Activated T-cell treated with anti-CD3 and anti-CD28 coated beads, Interleukin-2, amount 50 U/mL, for 24 hours (primary cell): ENCODE results near the gene NDUFS7.

Source experiments
- DNase-seq: peaks from one replicate; pipeline ENCODE4 v3.0.0-alpha.2; 2020
- H3K27ac Mint-ChIP-seq: 2 replicates; pipeline ENCODE4 v1.8.0; 2020; ENCODE audit warnings: mild to moderate bottlenecking, mixed read lengths
- H3K27me3 Mint-ChIP-seq: 2 replicates; pipeline ENCODE4 v1.8.0; 2020; ENCODE audit warnings: mixed read lengths
- H3K36me3 Mint-ChIP-seq: 2 replicates; pipeline ENCODE4 v1.8.0; 2020; ENCODE audit warnings: low read depth, mixed read lengths
- H3K4me1 Mint-ChIP-seq: 2 replicates; pipeline ENCODE4 v1.8.0; 2020; ENCODE audit warnings: low read depth, mixed read lengths
- H3K4me3 Mint-ChIP-seq: 2 replicates; pipeline ENCODE4 v1.8.0; 2020; ENCODE audit warnings: mild to moderate bottlenecking, moderate library complexity, mixed read lengths
- H3K9me3 Mint-ChIP-seq: 2 replicates; pipeline ENCODE4 v1.8.0; 2020; ENCODE audit warnings: mixed read lengths

NDUFS7 gene

DNA sequence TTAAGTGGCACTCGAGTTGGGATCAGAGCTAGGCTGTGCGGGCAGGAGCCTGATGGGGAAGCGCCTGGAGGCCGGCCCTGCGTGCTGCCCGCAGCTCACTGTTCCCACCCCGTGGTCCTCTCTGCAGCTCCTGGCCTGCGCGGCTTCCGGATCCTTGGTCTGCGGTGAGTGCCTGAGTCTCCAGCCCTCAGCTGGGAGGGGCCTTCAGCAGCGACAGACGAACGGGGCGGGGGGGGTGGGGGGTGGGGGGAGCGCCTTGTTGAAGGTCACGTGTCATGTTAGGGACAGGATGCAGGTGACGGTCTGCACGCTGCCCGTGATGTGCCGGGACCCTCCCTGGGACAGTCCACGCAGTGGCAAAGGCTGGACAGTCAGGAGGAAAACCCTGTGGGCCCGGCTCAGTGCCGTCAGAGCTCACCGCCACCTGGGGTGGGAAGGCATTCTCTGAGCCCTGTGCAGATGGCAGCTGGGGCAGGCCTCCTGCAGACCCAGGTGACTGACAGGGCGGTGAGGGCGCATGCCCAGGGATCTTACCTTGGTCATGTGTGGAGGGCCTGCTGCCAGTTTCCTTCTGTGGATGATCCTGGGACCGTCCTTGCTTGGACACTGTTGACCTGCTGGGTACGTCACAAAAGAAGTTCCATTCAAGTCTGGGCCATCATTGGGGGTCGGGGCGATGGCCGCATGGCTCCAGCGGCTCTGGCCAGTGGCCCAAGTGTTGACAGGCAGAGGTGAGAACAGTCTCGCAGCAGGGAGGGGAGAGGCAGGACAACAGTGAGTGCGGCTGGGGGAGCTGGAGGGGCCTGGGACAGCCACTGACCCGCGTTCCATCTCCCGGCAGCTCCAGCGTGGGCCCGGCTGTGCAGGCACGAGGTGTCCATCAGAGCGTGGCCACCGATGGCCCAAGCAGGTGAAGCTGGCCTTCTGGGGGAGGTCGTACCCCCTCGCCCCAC is 4.3 kb downstream of the NDUFS7 start:
- H3K9me3 Mint-ChIP-seq = no peaks in the 10 kb centered on the region
- H3K36me3 Mint-ChIP-seq = peaks cover 66% of the 10 kb centered on the region
- H3K4me1 Mint-ChIP-seq = peaks cover 25% of the 10 kb centered on the region
- H3K27ac Mint-ChIP-seq = no peak overlapping the region
- DNase-seq = no peak
- no peak overlapping the region for H3K4me3 Mint-ChIP-seq
- H3K27me3 Mint-ChIP-seq = peaks cover 3% of the 10 kb centered on the region

DNA sequence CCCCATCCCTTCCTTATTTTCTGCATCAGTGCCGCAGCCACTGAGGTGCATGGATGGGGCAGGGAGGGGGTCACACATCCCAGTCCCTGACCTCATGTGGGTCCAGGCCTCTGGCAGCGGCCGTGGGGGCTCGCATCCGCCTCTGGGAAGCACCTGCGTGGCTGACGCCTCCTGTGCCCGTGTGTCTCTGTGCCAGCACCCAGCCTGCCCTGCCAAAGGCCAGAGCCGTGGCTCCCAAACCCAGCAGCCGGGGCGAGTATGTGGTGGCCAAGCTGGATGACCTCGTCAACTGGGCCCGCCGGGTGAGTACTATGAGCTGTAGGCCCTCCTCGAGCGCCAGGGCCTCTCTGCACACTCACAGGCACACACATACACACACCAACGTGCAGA is 4.9 kb downstream of the NDUFS7 start:
- Mint-ChIP-seq H3K4me3 (no peak overlapping the region), H3K27me3 (no peaks in the 10 kb centered on the region)

DNA sequence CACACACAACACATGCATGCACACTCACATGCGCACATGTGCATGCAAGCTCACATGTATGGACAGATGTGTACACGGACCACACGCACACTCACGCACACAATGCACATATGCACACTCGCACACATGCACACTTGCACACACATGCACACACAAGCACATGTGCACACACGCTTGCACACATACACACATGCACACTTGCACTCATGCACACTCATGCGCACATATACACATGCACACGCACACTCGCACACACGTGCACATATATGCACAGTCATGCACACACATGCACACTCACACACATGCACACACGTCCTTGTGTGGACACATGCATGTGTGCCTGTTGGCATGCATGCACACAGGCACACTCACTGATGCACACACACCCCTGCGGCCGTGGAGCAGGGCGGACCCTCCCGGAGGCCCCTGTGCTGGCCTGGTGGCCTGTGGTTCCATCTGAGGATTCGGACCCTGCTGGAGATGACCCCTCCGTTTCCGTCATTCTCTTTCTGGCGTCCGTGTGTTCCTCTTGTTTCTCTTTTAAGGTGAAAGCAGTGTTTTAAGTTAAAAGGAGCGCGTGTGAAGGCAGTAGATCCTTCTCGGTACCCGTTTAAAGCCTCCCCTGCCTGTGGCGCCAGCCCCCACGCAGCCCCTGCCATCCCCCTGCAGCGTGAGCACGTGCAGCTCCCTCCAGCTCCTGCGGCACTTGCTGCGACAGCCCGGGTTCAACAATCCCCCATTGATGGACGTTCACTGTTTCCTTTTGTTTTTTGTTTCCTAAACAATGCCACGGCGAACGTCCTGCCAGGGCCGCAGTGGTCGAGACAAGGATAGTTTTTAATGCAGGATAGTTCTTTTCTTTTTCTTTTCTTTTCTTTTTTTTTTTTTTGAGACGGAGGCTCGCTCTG is 5.6 kb downstream of the NDUFS7 start:
- Mint-ChIP-seq H3K4me1 (peaks cover 18% of the 10 kb centered on the region), H3K4me3 (no peak overlapping the region), H3K36me3 (peaks cover 71% of the 10 kb centered on the region), H3K27me3 (no peaks in the 10 kb centered on the region), H3K9me3 (no peaks in the 10 kb centered on the region), H3K27ac (no peak overlapping the region)
- no peak for DNase-seq

More for the DNA sequence above, 4.9 kb downstream of the NDUFS7 start:
- Mint-ChIP-seq H3K36me3 (peaks cover 69% of the 10 kb centered on the region), H3K27ac (no peak overlapping the region), H3K9me3 (no peaks in the 10 kb centered on the region), H3K4me1 (peaks cover 19% of the 10 kb centered on the region)
- no peak for DNase-seq

DNA sequence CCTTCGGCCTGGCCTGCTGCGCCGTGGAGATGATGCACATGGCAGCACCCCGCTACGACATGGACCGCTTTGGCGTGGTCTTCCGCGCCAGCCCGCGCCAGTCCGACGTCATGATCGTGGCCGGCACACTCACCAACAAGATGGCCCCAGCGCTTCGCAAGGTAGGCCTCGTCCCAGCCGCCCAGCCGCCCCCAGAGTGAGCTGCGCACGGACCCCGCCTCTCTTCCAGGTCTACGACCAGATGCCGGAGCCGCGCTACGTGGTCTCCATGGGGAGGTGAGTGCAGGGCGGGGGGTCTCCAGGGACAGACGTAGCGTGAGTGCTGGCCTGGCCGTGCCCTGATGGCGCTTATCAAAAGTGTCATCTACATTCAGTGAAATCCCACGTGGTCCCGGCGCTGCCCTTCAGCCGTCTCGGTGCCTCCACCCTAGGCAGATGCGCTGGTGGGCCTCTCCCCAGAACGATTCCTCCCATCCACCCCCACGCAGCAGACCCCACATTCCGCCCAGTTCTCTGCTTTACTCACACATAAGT is 7.2 kb downstream of the NDUFS7 start:
- H3K36me3 Mint-ChIP-seq = peaks cover 70% of the 10 kb centered on the region
- no peaks in the 10 kb centered on the region for H3K27me3 Mint-ChIP-seq
- H3K4me1 Mint-ChIP-seq = peaks cover 8% of the 10 kb centered on the region
- H3K4me3 Mint-ChIP-seq = no peak overlapping the region
- DNase-seq = no peak
- no peaks in the 10 kb centered on the region for H3K9me3 Mint-ChIP-seq
- H3K27ac Mint-ChIP-seq = no peak overlapping the region

DNA sequence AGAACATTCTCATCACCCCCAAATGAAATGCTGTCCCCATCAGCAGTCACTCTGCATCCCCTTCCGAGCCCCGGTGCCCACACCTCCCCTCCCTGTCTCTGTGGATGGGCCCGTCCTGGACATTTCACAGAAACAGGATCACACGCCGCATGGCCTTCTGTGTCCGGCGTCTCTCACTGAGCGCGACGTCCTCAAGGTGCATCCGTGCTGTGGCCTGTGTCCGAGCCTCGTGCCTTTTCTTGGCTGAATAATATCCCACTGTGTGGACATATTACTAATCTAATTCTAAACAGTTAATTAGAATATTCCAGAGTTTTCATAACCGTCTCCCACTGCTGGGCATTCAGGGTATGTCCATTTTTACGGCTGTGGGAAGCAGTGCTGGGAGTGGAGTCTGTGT is 8.7 kb downstream of the NDUFS7 start:
- DNase-seq = no peak
- no peaks in the 10 kb centered on the region for H3K9me3 Mint-ChIP-seq
- H3K27me3 Mint-ChIP-seq = no peaks in the 10 kb centered on the region
- peaks cover 61% of the 10 kb centered on the region for H3K36me3 Mint-ChIP-seq
- H3K27ac Mint-ChIP-seq = peak overlapping the region; percentile 33
- peaks cover 6% of the 10 kb centered on the region for H3K4me1 Mint-ChIP-seq
- H3K4me3 Mint-ChIP-seq = no peak overlapping the region

DNA sequence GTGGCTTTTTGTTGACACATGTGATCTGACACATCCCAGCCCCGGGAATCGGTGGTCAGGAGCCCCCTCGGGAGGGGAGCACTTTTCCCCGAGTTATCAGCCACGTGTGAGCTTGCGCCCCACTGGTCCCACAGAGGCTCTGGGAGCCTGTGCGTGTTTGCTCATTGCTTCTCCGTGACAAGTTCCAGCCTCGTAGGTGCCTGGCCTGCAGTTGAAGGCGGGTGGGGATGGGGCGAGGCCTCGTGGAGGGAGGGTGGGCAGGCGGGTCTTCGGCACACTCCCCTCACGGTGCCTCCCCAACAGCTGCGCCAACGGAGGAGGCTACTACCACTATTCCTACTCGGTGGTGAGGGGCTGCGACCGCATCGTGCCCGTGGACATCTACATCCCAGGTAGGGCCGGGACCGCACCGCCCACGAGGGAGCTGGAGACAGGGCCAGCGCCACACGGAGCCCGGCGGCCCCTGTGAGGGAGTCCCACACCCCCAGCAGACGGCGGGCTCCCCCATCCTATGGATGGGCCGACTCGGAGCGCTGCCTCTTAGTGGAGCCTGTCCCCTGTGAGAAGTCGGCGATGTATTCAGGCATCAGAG is 9.3 kb downstream of the NDUFS7 start:
- Mint-ChIP-seq H3K4me3 (no peak overlapping the region), H3K36me3 (peaks cover 61% of the 10 kb centered on the region), H3K27me3 (no peaks in the 10 kb centered on the region), H3K9me3 (no peaks in the 10 kb centered on the region), H3K27ac (no peak overlapping the region), H3K4me1 (peaks cover 6% of the 10 kb centered on the region)
- no peak for DNase-seq

DNA sequence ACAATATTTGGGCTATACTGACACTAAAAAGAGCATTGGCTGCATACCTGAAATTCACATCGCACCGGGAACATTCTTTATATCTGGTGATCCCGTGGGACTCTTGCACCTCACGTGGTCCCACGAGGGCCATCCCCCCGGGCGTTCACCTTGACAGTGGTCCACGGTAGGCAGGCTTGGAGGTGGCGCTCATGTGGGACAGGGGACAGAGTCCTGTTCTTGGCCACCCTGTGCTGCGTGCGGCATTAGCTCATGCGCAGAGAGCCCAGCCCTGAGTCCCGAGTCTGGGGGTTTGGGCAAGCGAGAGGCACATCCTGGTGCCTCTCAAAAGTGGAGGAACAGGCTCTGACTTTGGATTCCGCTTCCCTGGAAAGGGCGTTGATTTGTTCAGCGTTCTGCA is 10.1 kb downstream of the NDUFS7 start:
- H3K9me3 Mint-ChIP-seq = no peaks in the 10 kb centered on the region
- no peak overlapping the region for H3K4me3 Mint-ChIP-seq
- H3K27me3 Mint-ChIP-seq = no peaks in the 10 kb centered on the region
- peaks cover 56% of the 10 kb centered on the region for H3K36me3 Mint-ChIP-seq
- H3K4me1 Mint-ChIP-seq = peaks cover 8% of the 10 kb centered on the region
- no peak for DNase-seq
- peak overlapping the region; percentile 37 for H3K27ac Mint-ChIP-seq

DNA sequence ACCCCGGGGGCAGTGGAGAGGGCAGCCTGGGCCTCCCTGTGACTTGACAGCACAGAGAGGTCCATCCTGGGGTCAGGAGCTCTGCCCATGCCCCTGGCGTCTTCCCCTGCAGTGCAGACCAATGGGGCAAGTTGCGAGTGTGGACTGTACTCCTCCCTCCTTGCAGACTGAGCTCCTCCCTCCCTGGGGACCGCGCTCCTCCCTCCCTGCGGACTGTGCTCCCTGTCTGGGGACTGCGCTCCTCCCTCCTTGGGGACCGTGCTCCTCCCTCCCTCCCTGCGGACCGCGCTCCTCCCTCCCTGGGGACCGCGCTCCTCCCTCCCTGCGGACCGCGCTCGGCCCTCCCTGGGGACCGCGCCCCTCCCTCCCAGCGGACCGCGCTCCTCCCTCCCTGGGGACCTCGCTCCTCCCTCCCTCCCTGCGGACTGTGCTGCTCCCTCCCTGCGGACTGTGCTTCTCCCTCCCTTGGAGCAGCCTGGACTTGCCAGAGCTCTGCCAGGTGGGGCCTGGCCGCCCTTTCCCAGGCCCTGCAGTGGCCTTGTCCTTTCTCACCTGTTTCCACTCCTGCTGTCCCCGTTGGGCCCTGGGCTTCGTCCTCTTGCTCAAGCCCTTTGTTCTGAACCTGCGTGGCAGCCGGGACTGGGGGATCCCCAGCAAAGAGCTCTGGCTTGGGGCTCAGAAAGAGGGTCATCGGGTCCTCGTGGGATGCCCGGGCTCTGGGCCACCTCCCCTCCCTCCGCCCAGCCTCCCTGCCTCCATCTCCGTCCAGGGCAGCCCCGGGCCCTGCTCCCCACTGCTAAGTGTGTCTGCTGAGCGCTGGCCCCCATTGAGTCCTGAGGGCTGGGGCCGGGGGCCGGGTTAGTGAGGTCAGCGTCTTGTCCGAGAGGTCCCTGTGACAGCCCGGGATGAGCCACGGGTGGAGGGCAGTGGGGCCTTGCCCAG is 10.8 kb downstream of the NDUFS7 start:
- H3K4me1 Mint-ChIP-seq = peaks cover 8% of the 10 kb centered on the region
- peak overlapping the region; percentile 37 for H3K27ac Mint-ChIP-seq
- H3K27me3 Mint-ChIP-seq = no peaks in the 10 kb centered on the region
- no peak for DNase-seq
- H3K4me3 Mint-ChIP-seq = no peak overlapping the region
- H3K9me3 Mint-ChIP-seq = no peaks in the 10 kb centered on the region
- peaks cover 49% of the 10 kb centered on the region for H3K36me3 Mint-ChIP-seq

DNA sequence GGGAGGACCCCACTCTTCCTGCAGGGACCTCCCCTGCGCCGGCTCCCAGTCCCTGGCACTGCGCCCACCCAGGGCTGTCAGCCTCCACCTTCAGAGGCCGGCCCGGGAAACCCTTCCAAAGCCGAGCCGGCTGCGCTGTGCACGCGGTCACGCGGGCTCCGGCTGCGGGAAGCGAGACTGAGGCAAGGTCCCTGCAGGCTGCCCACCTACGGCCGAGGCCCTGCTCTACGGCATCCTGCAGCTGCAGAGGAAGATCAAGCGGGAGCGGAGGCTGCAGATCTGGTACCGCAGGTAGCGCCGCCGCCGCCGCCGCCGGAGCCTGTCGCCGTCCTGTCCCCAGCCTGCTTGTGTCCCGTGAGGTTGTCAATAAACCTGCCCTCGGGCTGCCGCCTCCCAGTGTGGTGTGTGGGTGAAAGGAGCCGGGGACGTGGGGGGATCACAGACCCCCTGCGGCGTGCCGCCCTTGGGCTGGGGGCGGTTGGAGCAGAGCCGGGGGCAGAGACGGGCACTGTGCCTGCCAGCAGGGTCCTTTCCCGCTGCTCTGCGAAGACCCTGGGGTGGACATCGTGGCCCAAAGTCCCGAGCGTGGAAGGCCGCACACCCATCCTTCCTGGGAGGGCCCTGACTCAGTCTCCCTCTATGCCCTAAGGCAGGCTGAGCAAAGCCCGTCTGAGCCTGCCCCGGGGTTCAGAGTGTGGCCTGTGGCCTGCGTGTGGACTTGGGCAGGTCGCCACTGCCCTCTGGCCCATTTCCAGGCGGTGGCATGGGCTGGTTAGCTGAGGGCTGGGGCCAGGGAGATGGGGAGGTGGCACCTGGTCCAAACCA is 11.7 kb downstream of the NDUFS7 start:
- no peaks in the 10 kb centered on the region for H3K27me3 Mint-ChIP-seq
- peaks cover 8% of the 10 kb centered on the region for H3K4me1 Mint-ChIP-seq
- no peak overlapping the region for H3K27ac Mint-ChIP-seq

DNA sequence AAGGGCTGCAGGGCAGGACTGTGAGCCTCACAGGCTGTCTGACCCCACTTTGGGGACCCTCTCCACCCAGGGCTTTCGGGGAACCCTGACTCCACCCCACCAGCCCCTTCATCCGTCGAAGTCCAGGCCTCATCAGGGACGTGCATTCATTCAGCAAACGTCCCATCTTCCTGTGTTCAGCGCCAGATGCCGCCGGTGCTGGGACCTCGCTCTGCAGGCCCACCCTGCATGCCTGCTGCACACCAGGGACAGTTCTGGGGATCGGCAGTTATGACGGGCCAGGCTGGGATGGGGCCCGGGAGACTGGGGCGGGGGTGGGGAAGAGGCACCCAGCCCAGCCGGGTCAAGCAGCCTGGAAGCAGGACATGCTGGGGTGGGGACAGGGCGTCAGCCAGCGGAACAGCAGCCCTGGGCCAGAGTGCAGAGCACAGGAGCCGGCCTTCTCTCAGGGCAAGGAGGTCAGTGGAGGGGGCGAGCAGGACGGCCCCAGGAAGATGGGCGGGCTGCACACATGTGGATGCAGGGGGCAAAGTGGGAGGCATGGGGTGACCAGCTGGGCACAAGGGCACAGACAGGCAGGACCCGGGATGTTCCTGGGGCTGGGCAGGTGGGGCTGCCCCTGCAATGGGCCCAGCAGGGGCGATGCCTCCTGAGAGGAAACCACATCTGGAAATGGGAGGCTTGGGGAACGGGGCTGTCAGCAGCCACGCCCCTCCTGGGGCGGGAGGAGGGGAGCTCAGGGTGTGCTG is 12.5 kb downstream of the NDUFS7 start:
- no peak for DNase-seq
- Mint-ChIP-seq H3K27ac (peak overlapping the region; percentile 57), H3K9me3 (no peaks in the 10 kb centered on the region), H3K4me1 (peaks cover 11% of the 10 kb centered on the region), H3K27me3 (no peaks in the 10 kb centered on the region), H3K4me3 (no peak overlapping the region), H3K36me3 (peaks cover 35% of the 10 kb centered on the region)

More for the DNA sequence above, 11.7 kb downstream of the NDUFS7 start:
- H3K9me3 Mint-ChIP-seq = no peaks in the 10 kb centered on the region
- H3K4me3 Mint-ChIP-seq = no peak overlapping the region
- no peak for DNase-seq
- H3K36me3 Mint-ChIP-seq = peaks cover 42% of the 10 kb centered on the region

DNA sequence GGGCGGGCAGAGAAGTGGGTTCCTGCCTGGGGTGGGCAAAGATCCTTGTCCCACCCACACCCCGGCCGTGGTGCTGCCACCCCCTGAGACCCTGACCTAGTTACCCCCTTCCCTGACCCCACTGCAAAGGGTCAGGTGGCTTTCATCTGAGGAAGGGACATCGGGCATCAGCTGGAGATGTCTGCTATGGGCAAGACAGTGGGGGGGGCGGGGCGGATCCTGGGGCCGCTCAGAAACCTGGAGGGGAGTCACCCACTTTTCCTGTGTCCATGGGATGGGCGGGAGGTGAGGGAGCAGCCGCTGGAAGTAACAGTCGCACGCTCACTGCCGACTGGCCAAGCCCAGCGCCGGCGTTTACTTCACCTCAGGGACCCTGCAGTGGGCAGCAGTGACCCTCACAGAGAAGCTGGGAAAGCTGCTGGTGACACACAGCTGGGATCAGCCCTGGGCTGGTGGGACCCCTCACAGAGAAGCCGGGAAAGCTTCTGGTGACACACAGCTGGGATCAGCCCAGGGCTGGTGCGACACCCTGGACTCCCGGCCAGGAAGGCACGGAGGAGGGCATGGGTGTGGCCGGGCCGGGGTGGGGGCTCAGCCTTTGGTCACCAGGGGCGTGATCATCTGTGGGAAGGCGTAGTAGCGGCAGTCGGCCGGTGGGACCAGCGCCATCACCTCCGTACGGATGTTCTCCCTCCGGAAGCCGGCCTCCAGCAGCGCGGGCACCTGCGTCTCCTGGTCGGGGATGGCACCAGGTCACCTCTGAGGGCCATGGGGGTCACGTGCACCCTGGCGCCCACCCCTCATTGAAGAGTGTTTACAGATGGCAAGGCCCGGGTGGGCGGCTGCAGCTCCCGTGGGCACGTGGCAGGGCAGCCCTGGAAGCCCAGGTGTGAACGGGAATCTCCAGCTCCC is 13.3 kb downstream of the NDUFS7 start:
- DNase-seq = no peak
- H3K27me3 Mint-ChIP-seq = no peaks in the 10 kb centered on the region
- peaks cover 11% of the 10 kb centered on the region for H3K4me1 Mint-ChIP-seq
- no peaks in the 10 kb centered on the region for H3K9me3 Mint-ChIP-seq
- peaks cover 30% of the 10 kb centered on the region for H3K36me3 Mint-ChIP-seq
- H3K27ac Mint-ChIP-seq = no peak overlapping the region
- H3K4me3 Mint-ChIP-seq = no peak overlapping the region
